Lung (tissue), 12 donors: ENCODE data around the gene TRPM4. TPM values are rescaled to one million over a fixed set of nuclear protein-coding genes. Genes with fewer than 3 reads are reported as not detected.

Experiments used
- ATAC-seq: fragments of 200-7000 bp; cut with Tn5 transposase; one replicate; pipeline ENCODE4 v1.9.1; 2020; ENCODE audit warnings: moderate number of reproducible peaks; ENCODE audit not compliant: insufficient read depth, low FRiP score
- DNase-seq, 3 donors: peaks; one replicate each; pipeline ENCODE4 v3.0.0-alpha.2; 2013 to 2017
- H3K27ac ChIP-seq, 2 donors: one replicate each; pipeline ENCODE4 v1.5.1; 2013; ENCODE audit warnings: mild to moderate bottlenecking in 2 of 2, moderate library complexity in 2 of 2, control low read depth in 1 of 2, inconsistent platforms in 1 of 2, low read depth in 1 of 2, low read length in 1 of 2
- H3K27me3 ChIP-seq, 3 donors: one replicate each; pipeline ENCODE4 v1.5.1; 2013; ENCODE audit warnings: low read length in 2 of 3; ENCODE audit not compliant: control insufficient read depth in 3 of 3, insufficient read depth in 3 of 3
- H3K36me3 ChIP-seq, 4 donors: one replicate each; pipeline ENCODE4 v1.5.1; 2013; ENCODE audit warnings: low read length in 4 of 4, mild to moderate bottlenecking in 1 of 4, moderate library complexity in 1 of 4; ENCODE audit not compliant: control insufficient read depth in 4 of 4, insufficient read depth in 4 of 4
- H3K4me1 ChIP-seq, 5 donors: one replicate each; pipeline ENCODE4 v1.5.1; 2013; ENCODE audit warnings: low read length in 5 of 5, mild to moderate bottlenecking in 2 of 5, moderate library complexity in 1 of 5; ENCODE audit not compliant: control insufficient read depth in 5 of 5, insufficient read depth in 5 of 5
- H3K4me3 ChIP-seq: one replicate; pipeline ENCODE4 v1.5.1; 2013; ENCODE audit warnings: mild to moderate bottlenecking, control low read depth, moderate library complexity
- H3K9ac ChIP-seq, 2 donors: one replicate each; pipeline ENCODE4 v1.5.1; 2013; ENCODE audit warnings: low read length in 2 of 2, control low read depth in 1 of 2; ENCODE audit not compliant: insufficient read depth in 1 of 2
- H3K9me3 ChIP-seq, 4 donors: one replicate each; pipeline ENCODE4 v1.5.1; 2013; ENCODE audit warnings: low read length in 3 of 4, mild to moderate bottlenecking in 1 of 4, moderate library complexity in 1 of 4; ENCODE audit not compliant: control insufficient read depth in 4 of 4, insufficient read depth in 3 of 4
- WGBS, 2 donors: extraction: QIAGEN DNeasy Blood & Tissue Kit; methylation state at CpG; one replicate each; pipeline ENCODE4 v1.1.7; 2013; 5-methylcytosine and 5-hydroxymethylcytosine counted together
- polyA plus RNA-seq, 2 donors: library from polyadenylated mRNA; stranded (reverse); fragments of 200-250 nt; gene quantifications; one replicate each; pipeline ENCODE4 v1.2.1, GENCODE V29; 2013
- total RNA-seq, 2 donors: library from RNA; depleted of rRNA in 1 of 2; stranded (reverse); fragments of >200 nt in 1 of 2; gene quantifications; one replicate each; pipeline ENCODE4 v1.2.1, GENCODE V29; 2014 to 2021
- TF ChIP-seq, protein P1 (sequence below): IDR thresholded peaks from 2 replicates; pipeline ENCODE4 v1.5.1; 2012; ENCODE audit warnings: mild to moderate bottlenecking; ENCODE audit errors: control extremely low read depth, extremely low read depth
- donor health status: control.
- donor health status: control.
- donor health status: Bipolar disorder and iron deficiency.
- donor health status: healthy.
- donor health status: DM: yes; HTN: yes; CAD: no.

The TRPM4 gene
- total and polyA plus RNA-seq, 4 donors = 15.6 to 70.1 (median 22.4) TPM

DNA sequence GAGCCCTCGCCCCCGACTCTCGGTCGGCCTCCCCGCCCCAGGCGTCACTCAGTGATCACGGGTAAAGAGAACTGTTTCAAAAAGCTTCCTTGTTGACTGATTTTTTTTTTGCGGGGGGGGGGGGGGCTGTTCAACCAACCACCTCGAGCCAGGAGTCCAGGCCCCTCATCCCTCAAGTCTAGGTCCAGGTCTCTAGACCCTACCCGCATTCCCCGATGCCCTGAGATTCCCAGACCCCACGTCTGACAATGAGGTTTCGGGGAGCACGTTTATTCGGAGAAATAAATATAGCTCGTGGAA is 6.7 kb upstream of the TRPM4 start:
- peaks cover 0 to 28% (median 16%) of the 10 kb centered on the region in 5 donors for H3K4me1 ChIP-seq
- peak overlapping the region; percentile 83 to 92 for H3K27ac ChIP-seq
- peaks cover 0 to 2% (median 0%) of the 10 kb centered on the region in 4 donors for H3K9me3 ChIP-seq
- no peak for ATAC-seq
- no peak overlapping the region for H3K4me3 ChIP-seq
- H3K9ac ChIP-seq = no peak overlapping the region
- WGBS, 2 donors = 8% methylated on average over 15 to 16 of the region's 16 CpGs
- no peak for DNase-seq
- TF ChIP-seq, protein P1, sequence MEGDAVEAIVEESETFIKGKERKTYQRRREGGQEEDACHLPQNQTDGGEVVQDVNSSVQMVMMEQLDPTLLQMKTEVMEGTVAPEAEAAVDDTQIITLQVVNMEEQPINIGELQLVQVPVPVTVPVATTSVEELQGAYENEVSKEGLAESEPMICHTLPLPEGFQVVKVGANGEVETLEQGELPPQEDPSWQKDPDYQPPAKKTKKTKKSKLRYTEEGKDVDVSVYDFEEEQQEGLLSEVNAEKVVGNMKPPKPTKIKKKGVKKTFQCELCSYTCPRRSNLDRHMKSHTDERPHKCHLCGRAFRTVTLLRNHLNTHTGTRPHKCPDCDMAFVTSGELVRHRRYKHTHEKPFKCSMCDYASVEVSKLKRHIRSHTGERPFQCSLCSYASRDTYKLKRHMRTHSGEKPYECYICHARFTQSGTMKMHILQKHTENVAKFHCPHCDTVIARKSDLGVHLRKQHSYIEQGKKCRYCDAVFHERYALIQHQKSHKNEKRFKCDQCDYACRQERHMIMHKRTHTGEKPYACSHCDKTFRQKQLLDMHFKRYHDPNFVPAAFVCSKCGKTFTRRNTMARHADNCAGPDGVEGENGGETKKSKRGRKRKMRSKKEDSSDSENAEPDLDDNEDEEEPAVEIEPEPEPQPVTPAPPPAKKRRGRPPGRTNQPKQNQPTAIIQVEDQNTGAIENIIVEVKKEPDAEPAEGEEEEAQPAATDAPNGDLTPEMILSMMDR = no peak
- no peaks in the 10 kb centered on the region for H3K27me3 ChIP-seq
- H3K36me3 ChIP-seq = no peaks in the 10 kb centered on the region

DNA sequence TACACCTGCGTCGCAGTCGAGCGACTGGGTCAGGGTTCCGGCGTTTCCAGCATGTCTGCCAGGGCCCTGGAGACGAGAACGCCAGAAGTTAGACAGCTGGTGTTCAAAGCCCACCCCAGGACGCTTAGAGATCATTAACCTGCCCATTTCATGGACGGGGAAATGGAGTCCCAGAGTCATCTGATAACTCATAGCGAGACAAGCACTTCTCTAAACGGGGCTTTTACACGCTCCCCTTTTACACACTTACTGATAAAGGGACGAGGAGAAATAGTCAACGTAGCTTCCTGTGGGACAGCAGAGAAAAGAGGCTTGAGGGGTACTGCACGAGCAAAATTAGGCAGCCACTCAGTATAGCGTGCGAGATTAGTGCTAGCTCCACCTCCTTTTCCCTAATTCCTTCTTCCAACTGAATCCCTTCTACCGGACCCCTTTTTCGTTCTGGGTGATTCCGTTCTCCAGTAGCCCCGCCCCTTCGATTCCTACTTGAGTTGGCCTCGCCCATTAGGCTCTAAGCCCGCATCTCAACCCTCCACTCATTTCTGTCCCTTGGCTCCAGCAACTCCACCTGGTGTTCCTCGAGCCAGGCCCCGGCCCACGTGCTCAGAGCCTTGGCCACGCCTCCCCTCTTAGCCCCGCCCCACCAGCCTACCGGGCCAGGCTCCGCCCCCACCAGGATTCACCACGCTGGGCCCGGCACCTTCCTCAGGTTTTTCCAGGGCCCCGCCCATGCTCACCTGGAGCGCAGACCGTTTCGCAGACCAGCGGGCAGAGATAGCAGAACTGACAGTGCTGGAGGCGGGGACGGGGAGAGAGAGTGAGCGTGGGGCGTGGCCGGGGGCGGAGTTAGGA is 6.1 kb upstream of the TRPM4 start:
- WGBS, 2 donors = 9% methylated on average over 45 of the region's 45 CpGs
- TF ChIP-seq, protein P1 = no peak
- Histone ChIP-seq H3K9me3 (peaks cover 0 to 2% (median 0%) of the 10 kb centered on the region in 4 donors), H3K4me1 (peaks cover 0 to 33% (median 12%) of the 10 kb centered on the region in 5 donors), H3K27ac (peak overlapping the region in 1 of 2 donors; percentile 92), H3K36me3 (no peaks in the 10 kb centered on the region), H3K9ac (no peak overlapping the region), H3K27me3 (no peaks in the 10 kb centered on the region), H3K4me3 (no peak overlapping the region)
- peak; percentile 64 to 70 (median 64) for DNase-seq
- peak; percentile 2 for ATAC-seq

DNA sequence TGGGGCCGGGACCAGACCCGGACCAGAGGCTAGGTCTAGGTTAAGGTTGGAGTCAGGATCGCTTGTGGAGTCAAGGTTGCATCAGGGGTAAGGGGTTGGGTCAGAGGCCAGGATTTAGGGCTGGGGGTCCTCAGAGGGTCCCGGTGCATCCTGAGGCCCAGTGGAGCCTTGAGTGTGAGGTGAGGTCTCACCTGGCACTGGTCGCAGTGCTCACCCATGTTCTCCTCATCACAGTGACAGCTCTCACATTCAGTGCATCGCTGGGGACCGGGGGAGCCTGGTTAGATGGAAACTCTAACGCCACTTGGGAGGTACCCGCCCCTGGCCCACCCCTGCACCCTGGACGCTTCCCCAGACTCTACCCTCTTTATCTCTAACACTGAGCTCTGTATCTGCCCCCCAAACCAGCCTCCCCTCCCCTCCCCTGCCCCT is 5.5 kb upstream of the TRPM4 start:
- WGBS, 2 donors = 26 to 28% methylated on average over 10 of the region's 10 CpGs
- ATAC-seq (no peak), DNase-seq (no peak)
- H3K4me1 ChIP-seq = peaks cover 0 to 34% (median 12%) of the 10 kb centered on the region in 5 donors
- H3K27me3 ChIP-seq = no peaks in the 10 kb centered on the region
- H3K36me3 ChIP-seq = no peaks in the 10 kb centered on the region
- H3K9me3 ChIP-seq = peaks cover 0 to 2% (median 0%) of the 10 kb centered on the region in 4 donors
- TF ChIP-seq, protein P1 = no peak
- H3K4me3 ChIP-seq = no peak overlapping the region
- peak overlapping the region in 1 of 2 donors; percentile 47 for H3K27ac ChIP-seq
- H3K9ac ChIP-seq = no peak overlapping the region
